ENCODE measurements around the gene DAB2IP. TPM values are rescaled to one million over a fixed set of nuclear protein-coding genes. Genes with fewer than 3 reads are reported as not detected.

Gene DAB2IP
- total and polyA plus RNA-seq, 2 experiments from 2014 or later = 8.9 to 42.8 TPM

GRCh38 chr9:121768416-121769015 lies 117.1 kb downstream of the DAB2IP start:
- Mint-ChIP-seq H3K4me3 (no peak overlapping the region), H3K27ac (no peak overlapping the region), H3K36me3 (ENCODE audit: low read depth) (peaks cover 43% of the 10 kb centered on the region), H3K4me1 (peaks cover 4% of the 10 kb centered on the region; the same call in 1 of the 3 replicates), H3K27me3 (ENCODE audit: insufficient read depth, low read depth, poor library complexity) (peaks cover 10% of the 10 kb centered on the region), H3K9me3 (no peaks in the 10 kb centered on the region; the same call in 2 of the 3 replicates)
- no peaks in the 10 kb centered on the region for H3K4me1 ChIP-seq (ENCODE audit: insufficient read depth)
- H4K20me1 ChIP-seq (replicated peaks; ENCODE audit: insufficient read depth) = no peaks in the 10 kb centered on the region
- H2AFZ ChIP-seq = no peak overlapping the region
- H3K79me2 ChIP-seq (replicated peaks; ENCODE audit: insufficient read depth) = no peaks in the 10 kb centered on the region
- H3K27me3 ChIP-seq (ENCODE audit: insufficient read depth) = no peaks in the 10 kb centered on the region
- ATAC-seq = no peak
- no peak for TF ChIP-seq REST (IDR thresholded peaks at IDR 0.05; ENCODE audit: unreplicated experiment)
- TF ChIP-seq NANOG (IDR thresholded peaks at IDR 0.05; ENCODE audit: borderline replicate concordance) = no peak
- no peak for TF ChIP-seq ZNF114 (CRISPR knock-in tag; IDR thresholded peaks at IDR 0.05)
- no peak for TF ChIP-seq ZNF331 (CRISPR knock-in tag; IDR thresholded peaks at IDR 0.05; ENCODE audit: low read depth)
- TF ChIP-seq CREB1 (CRISPR knock-in tag; IDR thresholded peaks at IDR 0.05; ENCODE audit: low read depth) = no peak
- TF ChIP-seq ZNF462 (CRISPR knock-in tag; IDR thresholded peaks at IDR 0.05) = no peak
- TF ChIP-seq ETS1 (IDR thresholded peaks at IDR 0.05) = no peak
- no peak for TF ChIP-seq STAT1 (IDR thresholded peaks at IDR 0.05; ENCODE audit: unreplicated experiment)
- no peak for TF ChIP-seq EZH2phosphoT487 (IDR thresholded peaks at IDR 0.05; ENCODE audit: unreplicated experiment)
- TF ChIP-seq POLR2AphosphoS5 (IDR thresholded peaks at IDR 0.05; ENCODE audit: low read depth) = no peak
- no peak for TF ChIP-seq CTCF (conservative IDR thresholded peaks at IDR 0.05; ENCODE audit: low read depth in 2 of 2)
- TF ChIP-seq EZH2 (IDR thresholded peaks at IDR 0.05; ENCODE audit: low read depth, unreplicated experiment) = no peak
- no peak for TF ChIP-seq JUNB (IDR thresholded peaks at IDR 0.05; ENCODE audit: unreplicated experiment)
- H3F3A ChIP-seq (replicated peaks; ENCODE audit: low read depth) = no peaks in the 10 kb centered on the region
- no peak overlapping the region for H3K27ac ChIP-seq (ENCODE audit: low read depth)
- no peak overlapping the region for H3K4me2 ChIP-seq
- DNase-seq (ENCODE audit: low spot score) = no peak
- peaks cover 12% of the 10 kb centered on the region; the same call in 1 of the 2 replicates for H3K36me3 ChIP-seq (ENCODE audit: insufficient read depth)
- no peaks in the 10 kb centered on the region for H3K9me2 ChIP-seq (ENCODE audit: insufficient read depth)
- H3K4me3 ChIP-seq = no peak overlapping the region

All from GM23338 (cell line).